Measurements from ENCODE around the gene PLA2G7. TPM values are rescaled to one million over a fixed set of nuclear protein-coding genes. Genes with fewer than 3 reads are reported as not detected.

Gene PLA2G7
- total and polyA plus RNA-seq, 5 donors from 2014 or later, result not detected

Other genes starting within 250 kb of the PLA2G7 start
- not detected for gene RCAN2, start 243.9 kb downstream of the PLA2G7 start, total RNA-seq
- gene RCAN2, start 243.9 kb downstream of the PLA2G7 start, polyA plus RNA-seq, result under 1 TPM in 2 of 4 donors, not detected in 2; 0.08 to 0.14 TPM
- not detected for gene CYP39A1, start 82.6 kb downstream of the PLA2G7 start, total RNA-seq
- under 1 TPM in 1 of 4 donors, not detected in 3; 0.33 TPM for gene CYP39A1, start 82.6 kb downstream of the PLA2G7 start, polyA plus RNA-seq
- gene SLC25A27, start 82.4 kb downstream of the PLA2G7 start, total RNA-seq, result 0.54 TPM
- under 1 TPM in 1 of 4 donors, not detected in 3; 0.15 TPM for gene SLC25A27, start 82.4 kb downstream of the PLA2G7 start, polyA plus RNA-seq
- gene TDRD6, start 47.5 kb downstream of the PLA2G7 start, total RNA-seq, result not detected
- gene TDRD6, start 47.5 kb downstream of the PLA2G7 start, polyA plus RNA-seq, result not detected
- not detected for gene ANKRD66, start 11.6 kb upstream of the PLA2G7 start, total RNA-seq
- gene ANKRD66, start 11.6 kb upstream of the PLA2G7 start, polyA plus RNA-seq, result not detected
- not detected for gene MEP1A, start 58.0 kb upstream of the PLA2G7 start, total RNA-seq
- not detected for gene MEP1A, start 58.0 kb upstream of the PLA2G7 start, polyA plus RNA-seq
- not detected for gene ADGRF5, start 186.6 kb upstream of the PLA2G7 start, total RNA-seq
- not detected for gene ADGRF5, start 186.6 kb upstream of the PLA2G7 start, polyA plus RNA-seq